Adrenal gland (tissue), 5 donors: ENCODE measurements around the gene ZIC1.

Source experiments
- CTCF ChIP-seq, 6 experiments: fragments of 450-650 bp in 4 of 6; fragments of 200-600 bp in 2 of 6; sonication (generic) in 1 of 6; IDR thresholded peaks; 1 replicate in 5 of 6; 2 replicates in 1 of 6; pipeline versions ENCODE4 v1.5.1 to v1.8.0; 2016 to 2021; ENCODE audit warnings: antibody characterized with exemption in 6 of 6, mild to moderate bottlenecking in 2 of 6, moderate library complexity in 1 of 6
- POLR2A ChIP-seq, 2 donors: fragments of 450-650 bp; IDR thresholded peaks; one replicate each; pipeline ENCODE4 v1.6.1; 2017; ENCODE audit warnings: antibody characterized with exemption in 2 of 2, mild to moderate bottlenecking in 2 of 2, moderate library complexity in 1 of 2
- donor health status: DM: no; HTN: no; CAD: no.

- TF ChIP-seq CTCF (IDR thresholded peaks at IDR 0.05) (no peak), POLR2A (IDR thresholded peaks at IDR 0.05) (no peak)
Measured at GRCh38 chr3:147371140-147371539, 38.0 kb upstream of the ZIC1 start.
